Ascending aorta (tissue), 2 donors: ENCODE results near the gene PLA2G6. TPM values are rescaled to one million over a fixed set of nuclear protein-coding genes. Genes with fewer than 3 reads are reported as not detected.

ENCODE experiments used
- DNase-seq, 2 donors: peaks; one replicate each; pipeline ENCODE4 v3.0.0-alpha.2; 2019; ENCODE audit warnings: low spot score in 2 of 2
- H3K27ac ChIP-seq, 2 donors: fragments of 200-600 bp; sonication (generic); one replicate each; pipeline ENCODE4 v1.5.1; 2016 to 2017; ENCODE audit warnings: mild to moderate bottlenecking in 1 of 2
- H3K27me3 ChIP-seq: fragments of 200-600 bp; sonication (generic); one replicate; pipeline ENCODE4 v1.5.1; 2017
- H3K36me3 ChIP-seq, 2 donors: fragments of 200-600 bp; sonication (generic); one replicate each; pipeline ENCODE4 v1.5.1; 2016
- H3K4me1 ChIP-seq, 2 donors: fragments of 200-600 bp; sonication (generic); one replicate each; pipeline ENCODE4 v1.5.1; 2016 to 2017; ENCODE audit warnings: mild to moderate bottlenecking in 1 of 2
- H3K4me3 ChIP-seq, 2 donors: fragments of 200-600 bp; sonication (generic); one replicate each; pipeline ENCODE4 v1.5.1; 2016 to 2017; ENCODE audit warnings: mild to moderate bottlenecking in 1 of 2
- H3K9me3 ChIP-seq, 2 donors: fragments of 200-600 bp; sonication (generic); one replicate each; pipeline ENCODE4 v1.5.1; 2016
- CTCF ChIP-seq, 3 experiments: fragments of 200-600 bp in 2 of 3; fragments of 450-650 bp in 1 of 3; sonication (generic) in 2 of 3; IDR thresholded peaks; one replicate each; pipeline ENCODE4 v1.5.1; 2016 to 2019; ENCODE audit warnings: antibody characterized with exemption in 3 of 3, mild to moderate bottlenecking in 1 of 3, moderate library complexity in 1 of 3
- intact Hi-C: fragments of 100-400 bp; cut with DNase I; formaldehyde crosslinking; loops from one replicate; pipeline ENCODE4 v1.15.1; 2023
- total RNA-seq: library from RNA; depleted of rRNA; stranded (reverse); fragments of >200 nt; gene quantifications from one replicate; pipeline ENCODE4 v1.1.0, GENCODE V29; 2016

The PLA2G6 gene
- total RNA-seq, 1 donor from 2014 or later = 79.5 TPM

- Histone ChIP-seq H3K36me3 (no peaks in the 10 kb centered on the region), H3K4me1 (peaks cover 0 to 12% of the 10 kb centered on the region in 2 donors), H3K9me3 (no peaks in the 10 kb centered on the region), H3K27ac (no peak overlapping the region), H3K4me3 (no peak overlapping the region), H3K27me3 (no peaks in the 10 kb centered on the region)
- DNase-seq = no peak
- TF ChIP-seq CTCF (IDR thresholded peaks at IDR 0.05) = no peak
- intact Hi-C loops = no loop called here
These were observed 66.0 kb downstream of the PLA2G6 start for GRCh38 chr22:38115423-38116205.

- H3K27ac ChIP-seq = no peak overlapping the region
- no peaks in the 10 kb centered on the region for H3K36me3 ChIP-seq
- DNase-seq = peak; percentile 27 to 89
- intact Hi-C loops = loop anchor here (5.0 kb wide), 2 partner anchors 68 to 238 kb away; partner anchors contain the start of gene PLA2G6
- no peaks in the 10 kb centered on the region for H3K9me3 ChIP-seq
- no peak overlapping the region for H3K4me3 ChIP-seq
- H3K4me1 ChIP-seq = peaks cover 0 to 15% of the 10 kb centered on the region in 2 donors
- no peaks in the 10 kb centered on the region for H3K27me3 ChIP-seq
- peak; percentile 94 to 97 (median 95) for TF ChIP-seq CTCF (IDR thresholded peaks at IDR 0.05)
These were observed 66.9 kb downstream of the PLA2G6 start for GRCh38 chr22:38114484-38115398.

DNA sequence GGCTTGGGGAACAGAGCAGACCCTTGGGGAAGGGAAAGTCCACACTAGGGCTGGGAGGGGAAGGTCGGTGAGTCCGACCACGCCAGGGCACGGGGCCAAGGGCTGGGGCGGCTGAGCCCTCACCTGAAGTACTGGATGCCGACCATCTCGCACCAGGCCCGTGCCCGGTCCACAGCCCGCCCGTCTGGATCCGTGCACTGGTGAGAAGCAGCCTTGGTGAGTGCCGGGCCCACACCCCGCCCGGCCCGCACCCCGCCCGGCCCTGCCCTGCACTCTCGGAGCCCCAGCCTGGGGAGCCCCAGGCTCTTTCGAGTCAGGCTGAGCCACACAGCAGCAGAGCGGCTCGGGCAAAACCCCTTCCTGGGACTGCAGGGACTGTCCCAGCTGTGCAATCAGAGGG, 69.2 kb downstream of the PLA2G6 start:
- H3K36me3 ChIP-seq = no peaks in the 10 kb centered on the region
- H3K4me3 ChIP-seq = no peak overlapping the region
- H3K27me3 ChIP-seq = no peaks in the 10 kb centered on the region
- no peak for TF ChIP-seq CTCF (IDR thresholded peaks at IDR 0.05)
- intact Hi-C loops = loop anchor here (5.0 kb wide), 2 partner anchors 70 to 240 kb away; partner anchors contain the start of gene PLA2G6
- H3K27ac ChIP-seq = no peak overlapping the region
- DNase-seq = no peak
- no peaks in the 10 kb centered on the region for H3K9me3 ChIP-seq
- peaks cover 0 to 19% of the 10 kb centered on the region in 2 donors for H3K4me1 ChIP-seq

DNA sequence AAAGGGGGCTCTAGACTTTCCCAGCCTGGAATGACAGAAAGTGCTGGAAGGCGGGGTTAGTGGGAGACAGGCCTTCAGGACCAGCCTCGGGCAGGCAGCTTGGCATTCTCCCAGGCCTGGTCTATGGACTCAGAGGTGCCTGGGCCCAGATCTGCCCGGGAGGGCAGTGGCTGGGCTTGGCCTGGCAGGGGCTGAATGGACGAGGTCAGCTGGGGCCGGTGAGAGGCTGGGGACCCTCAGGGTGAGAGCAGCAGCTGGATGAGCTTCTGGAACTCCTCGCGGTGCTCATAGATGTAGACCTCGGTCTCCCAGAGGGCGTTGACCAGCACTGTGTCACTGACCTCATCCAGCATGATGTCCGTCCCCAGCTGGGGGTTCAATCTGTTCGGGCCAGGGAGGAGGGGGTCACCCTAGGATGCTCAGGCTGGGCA, 69.7 kb downstream of the PLA2G6 start:
- Histone ChIP-seq H3K4me1 (peaks cover 0 to 19% of the 10 kb centered on the region in 2 donors), H3K9me3 (no peaks in the 10 kb centered on the region), H3K4me3 (no peak overlapping the region), H3K36me3 (no peaks in the 10 kb centered on the region), H3K27ac (no peak overlapping the region), H3K27me3 (no peaks in the 10 kb centered on the region)
- no peak for DNase-seq
- TF ChIP-seq CTCF (IDR thresholded peaks at IDR 0.05) = no peak
- intact Hi-C loops = loop anchor here (5.0 kb wide), 2 partner anchors 70 to 240 kb away; partner anchors contain the start of gene PLA2G6
